Iris pigment epithelial cell (primary cell): Measurements from ENCODE around the gene KLHL36.
A peak's percentile ranks its signal among the peaks of the same experiment; 100 is the strongest.
"Not testable (repeated sequence)": the region's sequence is repeated elsewhere in the genome, so short reads cannot be mapped to it uniquely, and the experiment has no call there.

ENCODE experiments used
- DNase-seq: peaks from one replicate; pipeline ENCODE4 v3.0.0-alpha.2; 2011; ENCODE audit warnings: low read depth

The KLHL36 gene

DNA sequence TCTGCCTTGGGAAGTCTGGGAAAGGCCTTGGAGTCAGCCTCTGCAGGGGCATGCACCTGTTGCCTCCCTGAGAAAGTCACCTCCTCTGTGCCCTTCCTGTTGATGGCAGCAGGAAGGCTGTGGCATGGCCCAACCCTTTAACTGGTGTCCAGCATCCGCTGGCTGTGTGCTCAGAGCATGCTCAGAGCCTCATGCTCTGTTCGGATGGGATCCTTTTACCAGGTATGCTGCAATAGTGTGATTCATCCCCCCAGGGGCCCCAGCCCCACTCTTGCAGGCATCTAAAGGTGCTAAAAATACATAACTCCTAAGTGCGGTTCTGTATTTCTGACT, 24.9 kb downstream of the KLHL36 start:
- no peak for DNase-seq

DNA sequence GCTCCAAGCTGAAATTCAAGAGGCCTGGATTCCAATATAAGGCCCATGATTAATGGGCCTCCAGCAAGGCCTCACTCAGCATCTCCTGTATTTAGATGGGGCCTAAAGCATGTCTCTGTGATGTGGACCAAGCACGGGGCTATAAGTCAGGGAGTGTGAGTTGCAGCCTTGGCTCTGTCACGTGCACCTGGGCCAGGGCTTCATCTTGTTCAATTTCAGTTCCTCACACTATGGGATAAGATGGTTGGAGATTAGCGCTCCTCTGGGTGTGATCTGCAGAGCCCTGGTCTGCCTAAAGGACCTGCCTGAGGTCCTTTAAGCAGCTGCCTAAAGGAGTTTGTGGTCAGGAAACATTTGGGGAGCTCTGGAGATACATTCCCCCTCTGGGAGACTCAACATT, 25.2 kb downstream of the KLHL36 start:
- DNase-seq: no peak

DNA sequence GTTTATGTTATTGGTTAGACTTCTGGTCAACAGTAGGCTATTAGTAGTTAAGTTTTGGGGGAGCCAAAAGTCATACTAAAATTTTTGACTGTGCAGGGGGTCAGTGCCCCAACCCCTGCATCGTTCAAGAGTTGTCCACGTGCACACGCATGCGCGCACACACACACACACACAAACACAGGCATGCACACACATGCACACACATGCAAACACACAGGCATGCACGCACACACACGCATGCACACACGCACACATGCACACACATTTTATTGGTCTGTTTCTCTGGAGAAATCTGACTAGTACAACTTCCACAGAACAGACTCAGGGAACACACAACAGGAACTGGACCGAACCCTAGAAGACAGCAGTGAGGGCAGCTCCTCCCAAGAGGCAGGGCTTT, 27.1 kb downstream of the KLHL36 start:
- DNase-seq: no peak

DNA sequence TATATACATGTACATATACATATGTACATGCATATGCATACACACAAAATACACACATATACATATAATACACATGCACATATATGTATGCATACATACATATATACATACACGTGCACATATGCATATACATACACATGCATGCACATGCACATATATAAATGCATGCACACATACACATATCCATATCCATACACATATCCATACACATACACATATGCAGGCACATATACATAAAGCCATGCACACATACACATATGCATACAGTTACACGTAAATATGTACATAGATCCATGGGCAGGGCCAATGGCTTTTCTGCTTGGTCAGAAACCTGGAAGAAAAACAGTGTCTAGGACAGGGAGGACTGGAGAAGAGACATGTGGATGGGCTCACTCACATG, 27.6 kb downstream of the KLHL36 start:
- no peak for DNase-seq

DNA sequence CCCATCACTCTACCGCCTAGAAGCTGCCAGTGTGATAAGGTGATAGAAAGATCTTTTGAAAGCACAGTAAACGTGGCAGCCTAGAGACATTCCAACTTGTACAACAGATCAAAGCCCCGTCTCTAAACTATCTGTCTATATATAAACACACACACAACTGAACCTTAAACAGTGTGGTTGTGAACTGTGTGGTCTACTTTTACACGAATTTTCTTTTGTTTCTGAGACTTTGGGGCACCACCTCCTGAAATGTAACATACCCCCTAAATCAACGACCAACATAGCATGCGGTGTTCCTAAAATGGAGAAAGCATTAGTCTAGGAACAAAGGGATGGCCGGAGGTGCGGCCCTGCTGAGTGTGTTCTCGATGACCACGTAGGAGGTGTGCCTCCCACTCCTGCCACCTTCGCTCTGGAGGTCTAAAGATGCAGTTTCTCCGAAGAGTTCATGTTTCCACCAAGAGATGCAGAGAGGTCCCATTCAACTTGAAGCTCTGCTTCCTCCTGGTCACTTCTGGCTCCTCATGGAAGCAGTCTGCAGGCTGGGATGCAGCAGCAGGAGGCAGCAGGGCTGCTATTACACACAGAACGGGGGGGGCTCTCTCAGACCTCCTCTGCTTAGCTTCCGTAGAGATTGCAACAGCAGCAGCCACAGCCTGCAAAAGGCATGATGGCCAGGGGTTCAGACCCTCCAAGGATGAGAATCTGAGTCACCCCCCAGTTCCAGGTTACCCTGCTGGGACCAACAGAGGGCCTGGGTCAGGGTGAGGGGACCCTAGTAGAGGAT, 28.9 kb downstream of the KLHL36 start:
- DNase-seq: no peak

DNA sequence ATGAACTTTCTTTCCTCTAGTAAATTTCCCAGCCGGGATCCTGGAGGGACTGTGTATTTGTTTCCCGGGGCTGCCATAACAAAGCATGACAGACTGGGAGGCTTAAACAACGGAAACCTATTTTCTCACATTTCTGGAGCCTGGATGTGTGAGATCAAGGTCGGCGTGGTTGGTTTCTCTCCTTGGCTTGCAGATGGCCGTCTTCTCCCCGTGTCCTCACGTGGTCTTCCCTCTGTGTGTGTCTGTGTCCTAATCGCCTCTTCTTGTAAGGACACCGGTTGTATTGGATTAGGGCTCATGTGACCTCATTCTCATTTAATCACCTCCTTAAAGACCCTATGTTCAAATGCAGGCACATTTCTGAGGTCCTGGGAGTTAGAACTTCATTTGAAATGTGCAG, 29.5 kb downstream of the KLHL36 start:
- no peak for DNase-seq

DNA sequence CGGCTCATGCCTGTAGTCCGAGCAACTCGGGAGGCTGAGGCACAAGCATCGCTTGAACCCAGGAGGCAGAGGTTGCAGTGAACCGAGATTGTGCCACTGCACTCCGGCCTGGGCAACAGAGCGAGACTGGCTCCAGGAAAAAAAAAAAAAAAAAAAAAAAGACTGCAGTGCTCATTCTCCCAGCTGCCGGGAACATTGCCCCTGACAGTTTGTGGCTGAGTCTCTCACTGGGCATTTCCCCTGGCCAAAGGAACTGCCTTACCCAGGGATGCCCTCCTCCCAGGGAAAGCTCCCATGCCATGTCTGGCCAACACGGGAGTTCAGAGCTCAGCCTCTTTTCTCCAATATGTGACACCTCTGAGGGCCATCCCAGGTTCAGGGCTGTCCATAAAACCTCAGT, 30.2 kb downstream of the KLHL36 start:
- no peak for DNase-seq

DNA sequence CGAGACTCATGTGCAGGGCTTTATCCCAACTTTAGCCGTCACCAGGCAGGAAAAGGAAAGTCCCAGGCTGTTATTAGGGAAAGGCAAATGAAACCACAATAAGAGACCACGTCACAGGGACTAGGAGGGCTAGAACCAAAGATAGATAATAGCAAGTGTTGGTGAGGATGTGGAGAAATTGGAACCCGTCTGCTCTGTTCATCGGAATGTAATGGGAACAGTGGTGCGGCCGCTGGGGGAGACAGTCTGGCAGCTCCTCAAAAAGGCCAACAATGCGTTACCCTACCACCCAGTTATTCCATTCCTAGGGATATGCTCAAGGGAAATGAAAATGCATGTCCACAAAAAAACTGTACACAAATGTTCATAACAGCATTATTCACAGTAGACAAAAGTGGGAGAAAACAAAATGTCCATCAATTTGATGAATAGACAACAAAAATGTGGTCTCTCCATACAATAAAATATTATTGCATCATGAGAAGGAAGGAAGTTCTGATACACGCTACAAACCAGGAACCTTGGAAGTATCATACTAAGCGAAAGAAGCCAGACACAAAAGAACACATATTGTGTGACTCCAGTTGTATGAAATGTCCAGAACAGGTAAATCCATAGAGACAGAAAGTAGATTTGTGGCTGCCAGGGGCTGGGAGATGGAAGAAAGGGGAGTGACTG, 32.0 kb downstream of the KLHL36 start:
- DNase-seq: no peak

DNA sequence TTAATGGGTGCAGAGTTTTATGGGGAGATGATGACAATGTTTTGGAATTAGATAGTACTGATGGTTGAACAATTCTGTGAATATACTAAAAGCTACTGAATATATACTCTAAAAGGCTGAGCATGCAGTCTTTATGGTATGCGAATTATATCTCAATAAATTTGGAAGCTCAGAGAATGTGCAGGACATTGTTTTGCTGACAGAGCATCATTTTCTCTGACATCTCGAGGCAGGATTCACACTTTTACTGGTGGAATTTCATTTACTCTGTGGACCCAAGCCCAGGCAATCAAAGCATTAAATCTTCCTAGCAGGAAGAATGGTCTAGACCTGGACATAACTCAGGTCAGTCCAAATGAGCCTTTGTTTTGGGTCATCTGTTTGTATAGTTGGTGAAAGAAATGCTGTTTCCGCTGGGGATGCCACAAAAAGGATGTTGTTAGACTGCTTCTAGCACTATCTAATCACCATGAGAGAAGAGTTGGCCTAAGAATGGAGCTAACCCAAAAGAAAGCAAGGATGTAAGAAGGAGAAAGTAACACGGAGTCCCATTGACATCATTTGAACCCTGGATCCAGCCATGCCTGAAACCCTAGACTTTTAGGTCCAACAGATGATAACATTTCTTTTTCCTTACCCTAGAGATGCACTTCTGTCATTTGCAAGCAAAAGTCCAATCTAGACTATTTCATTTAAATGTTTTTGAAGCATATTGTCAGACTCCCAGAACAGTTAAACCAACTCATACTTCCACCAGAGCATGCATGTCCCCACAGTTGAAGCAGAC, 32.7 kb downstream of the KLHL36 start:
- no peak for DNase-seq

DNA sequence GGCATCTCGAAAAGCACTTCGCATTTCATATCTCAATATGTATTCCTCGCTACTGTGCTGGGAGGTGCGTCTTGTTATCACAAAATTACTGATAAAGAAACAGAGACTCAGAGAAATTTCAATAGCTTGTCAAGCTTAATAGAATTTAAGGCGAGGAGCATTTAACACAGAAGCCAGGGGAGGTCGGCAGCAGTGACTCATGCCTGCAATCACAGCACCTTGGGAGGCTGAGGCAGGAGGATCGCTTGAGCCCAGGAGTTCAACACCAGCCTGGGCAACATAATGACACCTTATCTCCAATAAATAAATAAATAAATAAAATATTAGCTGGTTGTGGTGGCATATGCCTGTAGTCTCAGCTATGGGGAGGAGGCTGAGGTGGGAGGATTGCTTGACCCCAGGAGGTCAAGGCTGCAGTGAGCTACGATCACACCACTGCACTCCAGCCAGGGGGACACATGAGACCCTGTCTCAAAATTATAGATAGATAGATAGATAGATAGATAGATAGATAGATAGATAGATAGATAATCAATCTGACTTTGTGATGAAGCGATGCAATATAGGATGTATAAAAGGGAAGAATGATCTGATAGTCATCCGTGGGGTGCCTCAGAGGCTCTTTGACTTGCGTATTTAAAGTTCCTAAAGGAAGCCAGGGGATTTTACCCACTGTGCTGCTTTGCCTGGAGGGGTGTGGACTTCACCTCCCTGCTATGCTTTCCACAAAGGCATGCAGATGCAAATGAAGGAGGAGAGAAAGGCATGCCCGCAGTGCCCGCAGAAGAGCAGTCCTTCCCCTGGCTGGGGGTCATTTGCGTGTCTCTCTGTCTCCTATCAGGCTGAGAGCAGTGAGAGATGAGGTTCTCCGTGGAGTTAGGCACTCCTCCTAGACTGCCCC, 35.6 kb downstream of the KLHL36 start:
- no peak for DNase-seq

DNA sequence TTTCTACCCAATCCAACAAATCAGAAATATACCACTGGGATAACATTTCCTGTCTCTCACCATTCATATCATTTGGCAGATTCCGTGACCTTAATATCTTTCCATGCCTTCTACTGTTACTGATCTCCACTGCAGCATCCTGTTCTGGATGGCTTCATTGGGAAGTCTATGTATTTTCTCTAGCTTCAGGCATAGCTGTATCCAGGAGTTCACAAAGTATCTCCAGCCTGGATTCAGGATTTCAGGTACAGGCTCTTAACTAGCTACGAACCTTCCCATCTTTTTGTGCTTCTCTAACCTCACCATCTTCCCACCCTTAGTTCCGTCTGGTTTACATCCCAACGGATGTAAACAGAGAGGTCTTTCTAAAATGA, 36.3 kb downstream of the KLHL36 start:
- no peak for DNase-seq

DNA sequence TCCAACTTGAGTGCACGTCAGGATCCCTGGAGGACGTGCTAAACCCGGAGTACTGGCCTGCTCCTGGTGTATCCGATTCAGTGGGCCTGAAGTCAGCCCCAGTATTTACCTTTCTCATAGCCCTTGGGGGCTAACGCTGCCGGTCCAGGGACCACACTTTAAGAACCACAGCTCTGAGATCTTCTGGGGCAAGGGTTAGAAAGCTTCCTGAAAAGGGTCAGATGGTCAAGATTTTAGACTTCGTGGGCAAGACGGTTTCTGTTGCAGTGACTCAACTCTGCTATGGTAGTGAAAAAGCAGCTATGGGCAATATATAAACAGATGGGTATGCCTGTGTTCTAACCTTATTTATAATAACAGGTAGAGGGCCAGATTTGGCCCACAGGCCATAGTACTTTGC, 36.9 kb downstream of the KLHL36 start:
- no peak for DNase-seq

DNA sequence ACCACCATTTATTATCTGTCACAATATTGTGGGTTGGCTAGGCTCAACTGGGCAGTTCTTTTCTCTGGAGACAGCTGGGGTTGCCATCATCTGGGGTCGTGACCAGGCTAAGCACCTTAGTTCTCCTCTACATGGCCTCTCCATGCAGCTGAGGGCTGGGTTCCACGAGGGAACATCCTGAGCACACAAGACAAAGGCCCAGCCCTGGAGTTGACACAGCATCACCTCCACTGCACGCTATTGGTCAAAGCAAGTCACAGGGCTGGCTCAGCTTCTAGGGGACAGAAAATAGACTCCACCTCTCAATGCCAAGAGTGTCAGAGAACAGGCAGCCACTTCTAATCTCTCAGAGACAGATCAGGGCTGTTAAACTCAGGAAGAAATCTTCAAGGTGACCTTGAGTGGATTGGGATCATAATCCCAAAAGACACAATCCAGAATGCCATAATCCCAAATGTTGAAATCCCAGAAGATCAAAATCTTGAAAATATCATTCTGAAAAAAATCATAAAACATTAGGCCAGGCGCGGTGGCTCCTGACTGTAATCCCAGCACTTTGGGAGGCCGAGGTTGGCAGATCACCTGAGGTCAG, 38.5 kb downstream of the KLHL36 start:
- DNase-seq: no peak

DNA sequence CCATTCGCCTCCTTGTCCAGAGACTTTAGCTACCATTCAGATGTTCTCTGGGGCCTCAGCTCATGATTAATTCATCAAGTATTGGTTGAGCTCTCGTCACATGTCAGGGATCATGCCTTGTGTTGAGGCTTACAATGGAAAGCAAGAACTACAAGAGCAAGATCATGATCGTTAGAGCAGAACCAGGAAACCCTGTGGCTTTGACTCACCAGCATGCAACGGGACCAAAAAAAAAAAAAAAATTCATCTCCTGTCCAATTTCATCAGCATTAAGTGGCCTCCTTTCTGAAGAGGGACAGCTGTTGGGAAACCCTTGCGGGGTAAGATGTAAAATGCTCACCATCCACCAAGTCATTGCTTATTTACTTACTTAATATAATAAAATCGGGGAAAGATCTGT, 39.4 kb downstream of the KLHL36 start:
- peak; percentile 97 for DNase-seq

DNA sequence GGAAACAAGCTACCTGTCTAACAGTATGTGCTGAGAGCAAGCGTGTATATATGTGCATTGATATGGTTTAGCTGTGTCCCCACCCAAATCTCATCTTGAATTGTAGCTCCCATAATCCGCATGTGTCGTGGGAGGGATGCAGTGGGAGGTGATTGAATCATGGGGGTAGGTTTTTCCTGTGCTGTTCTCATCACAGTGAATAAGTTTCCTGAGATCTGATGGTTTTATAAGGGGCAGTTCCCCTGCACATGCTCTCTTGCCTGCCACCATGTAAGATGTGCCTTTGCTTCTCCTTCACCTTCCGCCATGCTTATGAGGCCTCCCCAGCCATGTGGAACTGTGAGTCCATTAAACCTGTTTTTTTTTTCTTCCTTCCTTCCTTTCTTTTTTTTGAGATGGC, 39.9 kb downstream of the KLHL36 start:
- DNase-seq: not testable (repeated sequence)

DNA sequence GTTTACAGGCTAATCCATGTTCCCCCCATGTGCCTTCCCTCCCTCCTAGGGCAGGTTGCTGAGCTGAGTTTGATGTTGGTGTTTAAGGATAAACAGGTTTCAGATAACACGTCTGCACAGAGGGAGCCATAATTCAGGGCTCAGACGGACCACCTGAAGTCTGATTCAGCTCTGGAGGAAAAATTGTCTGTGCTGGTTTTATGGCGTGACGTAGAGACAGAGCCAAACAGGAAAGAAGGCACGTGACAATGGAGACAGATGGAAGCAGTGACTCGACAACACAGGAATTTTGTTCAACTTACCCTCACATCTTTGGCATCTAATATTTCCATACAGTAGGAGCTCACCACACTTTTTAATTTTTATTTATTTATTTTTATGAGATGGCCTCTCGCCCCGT, 40.8 kb downstream of the KLHL36 start:
- DNase-seq: peak; percentile 97

DNA sequence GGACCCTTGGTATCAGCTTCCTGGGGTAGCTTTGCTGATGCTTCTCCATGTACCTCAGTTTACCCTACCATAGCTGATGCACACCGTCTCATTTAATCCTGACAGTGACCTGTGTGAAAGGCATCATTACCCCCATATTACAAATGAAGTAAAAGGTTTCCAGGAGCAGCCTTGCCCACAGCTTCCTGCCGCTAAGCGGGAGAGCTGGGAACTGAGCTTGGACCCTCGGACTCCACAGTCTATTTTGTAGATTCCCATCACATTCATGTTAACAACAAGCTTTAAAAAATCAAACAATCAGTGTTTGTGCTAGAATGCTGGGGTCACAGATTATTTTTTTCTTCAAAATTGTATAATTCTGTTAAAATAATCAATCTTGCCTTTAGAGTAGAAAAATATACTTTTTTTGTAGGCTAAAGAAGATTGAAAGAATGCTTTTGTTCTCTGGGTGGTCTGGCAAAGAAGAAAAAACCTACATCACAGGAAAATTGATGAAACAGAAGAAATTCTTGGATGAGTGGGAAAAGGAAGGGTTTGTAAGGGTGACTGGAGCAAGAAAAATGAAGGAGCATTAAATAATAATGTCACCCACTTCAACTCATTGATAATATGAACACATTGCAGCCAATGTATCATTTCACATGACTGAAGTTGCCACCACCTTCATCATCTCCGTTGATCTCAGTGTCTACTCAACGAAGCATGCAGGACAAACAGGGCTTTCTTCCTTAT, 41.9 kb downstream of the KLHL36 start:
- DNase-seq: no peak

DNA sequence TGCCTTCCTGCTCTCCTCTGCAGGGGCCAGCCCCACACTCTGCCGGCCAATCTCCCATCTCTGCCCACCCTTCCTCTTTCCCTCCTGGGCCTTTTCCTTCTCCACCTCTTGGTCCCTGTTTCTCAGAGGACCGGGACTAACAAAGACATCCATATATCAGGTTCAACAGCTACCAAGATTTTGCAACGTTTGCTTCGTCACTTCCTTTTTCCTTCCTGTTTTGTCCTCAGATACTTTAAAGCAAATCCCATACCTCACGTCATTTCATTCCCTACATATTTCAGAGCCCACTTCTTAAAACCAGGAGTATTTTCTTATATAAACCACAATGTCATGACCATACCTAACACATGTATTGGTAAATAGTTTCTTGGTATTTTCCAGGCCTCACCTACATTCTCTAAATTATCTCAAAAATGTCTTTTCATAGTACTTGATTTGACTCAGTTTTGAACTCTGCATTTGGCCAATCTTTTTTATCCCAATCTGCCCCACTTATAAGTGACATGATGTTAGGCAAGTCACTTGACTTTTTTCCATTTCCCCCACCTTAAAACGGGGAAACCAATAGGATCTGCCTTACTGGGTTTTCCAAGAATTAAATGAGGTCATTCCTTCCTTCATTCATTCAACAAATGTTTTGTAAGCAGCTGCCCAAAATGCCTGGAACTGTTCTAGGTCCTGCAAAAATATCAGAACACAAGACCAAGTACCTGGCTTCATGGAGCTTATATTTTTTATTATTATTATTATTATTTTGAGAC, 44.3 kb downstream of the KLHL36 start:
- DNase-seq: peak; percentile 95

DNA sequence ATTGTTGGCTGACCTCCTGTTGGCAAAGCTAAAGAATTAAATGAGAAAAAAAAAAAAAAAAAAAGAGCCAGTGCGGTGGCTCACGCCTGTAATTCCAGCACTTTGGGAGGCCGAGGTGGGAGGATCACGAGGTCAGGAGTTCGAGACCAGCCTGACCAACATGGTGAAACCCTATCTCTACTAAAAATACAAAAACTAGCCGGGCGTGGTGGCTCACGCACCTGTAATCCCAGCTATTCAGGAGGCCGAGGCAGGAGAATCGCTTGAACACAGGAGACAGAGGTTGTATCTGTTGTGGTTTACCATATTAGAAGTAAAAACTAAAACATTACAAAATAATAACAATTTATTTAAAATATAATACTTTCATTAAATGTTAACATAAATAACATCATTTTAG, 45.6 kb downstream of the KLHL36 start:
- not testable (repeated sequence) for DNase-seq

DNA sequence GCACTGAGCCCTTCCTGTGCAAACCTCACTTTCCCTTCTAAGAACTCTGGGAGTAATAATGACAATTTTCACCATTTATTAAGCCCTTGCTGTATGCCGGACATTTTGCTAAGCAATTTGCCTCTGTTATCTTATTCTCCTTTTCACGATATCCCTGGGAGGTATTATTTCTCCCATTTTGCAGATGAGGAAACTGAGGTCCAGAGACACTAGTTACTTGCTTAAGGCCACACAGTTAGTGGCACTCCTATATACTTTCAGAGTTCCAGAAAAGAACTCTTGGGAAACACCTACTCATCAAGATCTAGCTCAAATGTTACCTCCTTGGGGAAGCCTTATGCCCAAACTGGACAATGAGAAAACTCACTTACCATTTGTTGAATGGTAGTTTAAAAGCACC, 46.7 kb downstream of the KLHL36 start:
- no peak for DNase-seq
